ENCODE results near the gene MBD3.

The MBD3 gene

GRCh38 chr19:1632462-1633268, 40.0 kb upstream of the MBD3 start:
- no peak for DNase-seq (ENCODE audit: low read depth)
- no peak overlapping the region for H3K4me3 ChIP-seq (ENCODE audit: low read length)
- no peak for TF ChIP-seq CTCF (conservative IDR thresholded peaks at IDR 0.05; ENCODE audit: low read length)

- DNase-seq (ENCODE audit: low read depth): no peak
- H3K4me3 ChIP-seq (ENCODE audit: low read length): no peak overlapping the region
- no peak for TF ChIP-seq CTCF (conservative IDR thresholded peaks at IDR 0.05; ENCODE audit: low read length)
These were observed 39.0 kb upstream of the MBD3 start for GRCh38 chr19:1631557-1632100.

- TF ChIP-seq CTCF (conservative IDR thresholded peaks at IDR 0.05; ENCODE audit: low read length): no peak
- no peak for DNase-seq (ENCODE audit: low read depth)
- H3K4me3 ChIP-seq (ENCODE audit: low read length): no peak overlapping the region
These were observed 38.1 kb upstream of the MBD3 start for GRCh38 chr19:1630811-1631210.

- H3K4me3 ChIP-seq (ENCODE audit: low read length): no peak overlapping the region
- TF ChIP-seq CTCF (conservative IDR thresholded peaks at IDR 0.05; ENCODE audit: low read length): no peak
- no peak for DNase-seq (ENCODE audit: low read depth)
These were observed 37.3 kb upstream of the MBD3 start for GRCh38 chr19:1630012-1630411.

GRCh38 chr19:1629256-1629808, 36.7 kb upstream of the MBD3 start:
- TF ChIP-seq CTCF (conservative IDR thresholded peaks at IDR 0.05; ENCODE audit: low read length): no peak
- DNase-seq (ENCODE audit: low read depth): no peak
- no peak overlapping the region for H3K4me3 ChIP-seq (ENCODE audit: low read length)

GRCh38 chr19:1627194-1627593, 34.5 kb upstream of the MBD3 start:
- H3K4me3 ChIP-seq (ENCODE audit: low read length): no peak overlapping the region
- no peak for DNase-seq (ENCODE audit: low read depth)
- TF ChIP-seq CTCF (conservative IDR thresholded peaks at IDR 0.05; ENCODE audit: low read length): no peak
